Mesenchymal stem cell (in vitro differentiated cells and primary cell): Measurements from ENCODE around the gene C2CD2.

Source experiments
- DNase-seq: peaks from one replicate; pipeline ENCODE4 v3.0.0-alpha.2; 2013
- H2AFZ ChIP-seq: one replicate; pipeline ENCODE4 v1.6.1; 2013; ENCODE audit warnings: low read depth, mild to moderate bottlenecking, control low read depth, inconsistent platforms, low read length, moderate library complexity
- H2AK5ac ChIP-seq: 2 replicates; pipeline ENCODE4 v1.6.1; 2013; ENCODE audit warnings: low read length, moderate library complexity, mild to moderate bottlenecking, inconsistent platforms; ENCODE audit not compliant: severe bottlenecking
- H2BK120ac ChIP-seq: one replicate; pipeline ENCODE4 v1.6.1; 2013; ENCODE audit warnings: low read depth, mild to moderate bottlenecking, inconsistent platforms, low read length, moderate library complexity
- H2BK12ac ChIP-seq, 2 experiments: one replicate each; pipeline ENCODE4 v1.6.1; 2013; ENCODE audit warnings: inconsistent platforms in 2 of 2, low read length in 2 of 2, mild to moderate bottlenecking in 2 of 2, moderate library complexity in 2 of 2, control low read depth in 1 of 2
- H2BK15ac ChIP-seq: one replicate; pipeline ENCODE4 v1.6.1; 2013; ENCODE audit warnings: mild to moderate bottlenecking, low read depth, inconsistent platforms; ENCODE audit not compliant: poor library complexity, severe bottlenecking
- H2BK5ac ChIP-seq: 2 replicates; pipeline ENCODE4 v1.6.1; 2013; ENCODE audit warnings: low read depth, mild to moderate bottlenecking, low read length, control low read depth, inconsistent platforms; ENCODE audit not compliant: poor library complexity, severe bottlenecking
- H3K14ac ChIP-seq, 2 experiments: one replicate each; pipeline ENCODE4 v1.6.1; 2013; ENCODE audit warnings: inconsistent platforms in 2 of 2, low read length in 2 of 2, control low read depth in 1 of 2, mild to moderate bottlenecking in 1 of 2, moderate library complexity in 1 of 2
- H3K18ac ChIP-seq, 2 experiments: one replicate each; pipeline ENCODE4 v1.6.1; 2013; ENCODE audit warnings: inconsistent platforms in 2 of 2, low read length in 2 of 2, control low read depth in 1 of 2, low read depth in 1 of 2, mild to moderate bottlenecking in 1 of 2
- H3K23ac ChIP-seq, 2 experiments: one replicate each; pipeline ENCODE4 v1.6.1; 2013; ENCODE audit warnings: inconsistent platforms in 2 of 2, low read length in 2 of 2, mild to moderate bottlenecking in 2 of 2, moderate library complexity in 2 of 2, control low read depth in 1 of 2
- H3K27ac ChIP-seq: 2 replicates; pipeline ENCODE4 v1.5.1; 2013; ENCODE audit warnings: mild to moderate bottlenecking, moderate library complexity, low read length, control low read depth, inconsistent platforms; ENCODE audit not compliant: poor library complexity, severe bottlenecking
- H3K27me3 ChIP-seq, 2 experiments: 2 replicates each; pipeline versions ENCODE4 v1.6.1 to v1.7.0; 2013; ENCODE audit warnings: low read length in 2 of 2, mild to moderate bottlenecking in 2 of 2, moderate library complexity in 2 of 2, control low read depth in 1 of 2, inconsistent platforms in 1 of 2; ENCODE audit not compliant: control insufficient read depth in 1 of 2, insufficient read depth in 1 of 2
- H3K36me3 ChIP-seq, 2 experiments: 2 replicates each; pipeline versions ENCODE4 v1.6.1 to v1.7.0; 2013; ENCODE audit warnings: low read length in 2 of 2, control low read depth in 1 of 2, inconsistent platforms in 1 of 2, low read depth in 1 of 2, mild to moderate bottlenecking in 1 of 2; ENCODE audit not compliant: insufficient read depth in 2 of 2, control insufficient read depth in 1 of 2
- H3K4ac ChIP-seq, 2 experiments: one replicate each; pipeline ENCODE4 v1.6.1; 2013; ENCODE audit warnings: inconsistent platforms in 2 of 2, low read length in 2 of 2, mild to moderate bottlenecking in 2 of 2, moderate library complexity in 2 of 2, control low read depth in 1 of 2, low read depth in 1 of 2
- H3K4me1 ChIP-seq: 2 replicates; pipeline ENCODE4 v1.6.1; 2013; ENCODE audit warnings: low read depth, low read length, control low read depth; ENCODE audit not compliant: control insufficient read depth, insufficient read depth
- H3K4me2 ChIP-seq: 2 replicates; pipeline ENCODE4 v1.6.1; 2013; ENCODE audit warnings: low read length, mild to moderate bottlenecking, inconsistent platforms; ENCODE audit not compliant: poor library complexity, severe bottlenecking
- H3K4me3 ChIP-seq, 2 experiments: 2 replicates each; pipeline versions ENCODE4 v1.5.1 to v1.7.0; 2013; ENCODE audit warnings: low read length in 2 of 2, mild to moderate bottlenecking in 2 of 2, control low read depth in 1 of 2, low read depth in 1 of 2; ENCODE audit not compliant: insufficient read depth in 1 of 2
- H3K79me1 ChIP-seq: replicated peaks from 2 replicates; pipeline ENCODE4 v1.6.1; 2013; ENCODE audit warnings: mild to moderate bottlenecking, control low read depth, low read length, inconsistent platforms; ENCODE audit not compliant: poor library complexity, severe bottlenecking
- H3K9ac ChIP-seq: 2 replicates; pipeline ENCODE4 v1.7.0; 2013; ENCODE audit warnings: mild to moderate bottlenecking, low read length, moderate library complexity
- H3K9me3 ChIP-seq: 2 replicates; pipeline ENCODE4 v1.7.0; 2013; ENCODE audit warnings: mild to moderate bottlenecking, low read length; ENCODE audit not compliant: control insufficient read depth
- H4K8ac ChIP-seq: one replicate; pipeline ENCODE4 v1.6.1; 2013; ENCODE audit warnings: inconsistent platforms, mild to moderate bottlenecking, low read length, moderate library complexity
- H4K91ac ChIP-seq: one replicate; pipeline ENCODE4 v1.6.1; 2013; ENCODE audit warnings: mild to moderate bottlenecking, low read length, inconsistent platforms
- WGBS: methylation state at CpG from one replicate; pipeline ENCODE4 v1.1.7; 2013; ENCODE audit warnings: mixed read lengths; 5-methylcytosine and 5-hydroxymethylcytosine counted together

C2CD2 gene

GRCh38 chr21:41875086-41875485, 78.7 kb downstream of the C2CD2 start:
- H2BK12ac ChIP-seq, result no peak overlapping the region
- H3K4me1 ChIP-seq, result peaks cover 9% of the 10 kb centered on the region
- H2BK120ac ChIP-seq, result no peak overlapping the region
- H3K4me3 ChIP-seq, result no peak overlapping the region
- no peak overlapping the region for H3K18ac ChIP-seq
- H2AFZ ChIP-seq, result no peak overlapping the region
- no peak overlapping the region for H2AK5ac ChIP-seq
- no peak overlapping the region for H3K23ac ChIP-seq
- H3K4me2 ChIP-seq, result no peak overlapping the region
- H3K9me3 ChIP-seq, result no peaks in the 10 kb centered on the region
- no peak overlapping the region for H4K8ac ChIP-seq
- H3K14ac ChIP-seq, result no peak overlapping the region
- H3K79me1 ChIP-seq, result peaks cover 51% of the 10 kb centered on the region
- DNase-seq, result no peak
- 97% methylated on average over 8 of the region's 8 CpGs for WGBS
- no peak overlapping the region for H3K4ac ChIP-seq
- H3K27ac ChIP-seq, result no peak overlapping the region
- H2BK5ac ChIP-seq, result no peak overlapping the region
- no peak overlapping the region for H2BK15ac ChIP-seq
- no peak overlapping the region for H4K91ac ChIP-seq
- H3K36me3 ChIP-seq, result peaks cover 6 to 22% of the 10 kb centered on the region in 2 experiments
- H3K27me3 ChIP-seq, result no peaks in the 10 kb centered on the region
- H3K9ac ChIP-seq, result no peak overlapping the region

- WGBS, result 87% methylated on average over 11 of the region's 11 CpGs
- Histone ChIP-seq H3K4me1 (peaks cover 9% of the 10 kb centered on the region), H2AK5ac (no peak overlapping the region), H2BK120ac (no peak overlapping the region), H3K23ac (no peak overlapping the region), H3K4me3 (no peak overlapping the region), H3K4ac (no peak overlapping the region), H4K8ac (no peak overlapping the region), H3K36me3 (peaks cover 6 to 22% of the 10 kb centered on the region in 2 experiments), H3K4me2 (no peak overlapping the region), H4K91ac (no peak overlapping the region), H3K18ac (no peak overlapping the region), H3K9ac (no peak overlapping the region), H2BK15ac (no peak overlapping the region), H2BK12ac (no peak overlapping the region), H3K27ac (no peak overlapping the region), H3K79me1 (peaks cover 51% of the 10 kb centered on the region), H2AFZ (no peak overlapping the region), H3K27me3 (no peaks in the 10 kb centered on the region), H3K9me3 (no peaks in the 10 kb centered on the region), H2BK5ac (no peak overlapping the region), H3K14ac (no peak overlapping the region)
- DNase-seq, result no peak
Observed at GRCh38 chr21:41874611-41875010, 79.2 kb downstream of the C2CD2 start.

GRCh38 chr21:41873426-41873825, 80.4 kb downstream of the C2CD2 start:
- peaks cover 8% of the 10 kb centered on the region for H3K4me1 ChIP-seq
- no peak for DNase-seq
- H3K9me3 ChIP-seq, result no peaks in the 10 kb centered on the region
- WGBS, result 98% methylated on average over 5 of the region's 6 CpGs
- H3K27ac ChIP-seq, result no peak overlapping the region
- H4K91ac ChIP-seq, result no peak overlapping the region
- H2BK5ac ChIP-seq, result no peak overlapping the region
- H3K14ac ChIP-seq, result no peak overlapping the region
- H3K4me3 ChIP-seq, result no peak overlapping the region
- no peak overlapping the region for H3K4me2 ChIP-seq
- H2AFZ ChIP-seq, result no peak overlapping the region
- peaks cover 51% of the 10 kb centered on the region for H3K79me1 ChIP-seq
- H3K23ac ChIP-seq, result no peak overlapping the region
- no peak overlapping the region for H2AK5ac ChIP-seq
- H2BK120ac ChIP-seq, result no peak overlapping the region
- H3K4ac ChIP-seq, result no peak overlapping the region
- H3K18ac ChIP-seq, result no peak overlapping the region
- H3K27me3 ChIP-seq, result no peaks in the 10 kb centered on the region
- H2BK15ac ChIP-seq, result no peak overlapping the region
- no peak overlapping the region for H2BK12ac ChIP-seq
- no peak overlapping the region for H3K9ac ChIP-seq
- H3K36me3 ChIP-seq, result peaks cover 6 to 22% of the 10 kb centered on the region in 2 experiments
- no peak overlapping the region for H4K8ac ChIP-seq

- H4K91ac ChIP-seq, result no peak overlapping the region
- WGBS, result 92% methylated on average over 13 of the region's 13 CpGs
- no peaks in the 10 kb centered on the region for H3K27me3 ChIP-seq
- no peak overlapping the region for H2BK15ac ChIP-seq
- no peak overlapping the region for H3K4me3 ChIP-seq
- H3K4me2 ChIP-seq, result no peak overlapping the region
- H3K27ac ChIP-seq, result no peak overlapping the region
- H3K9ac ChIP-seq, result no peak overlapping the region
- H2BK120ac ChIP-seq, result no peak overlapping the region
- DNase-seq, result no peak
- H3K14ac ChIP-seq, result no peak overlapping the region
- no peak overlapping the region for H2AK5ac ChIP-seq
- H4K8ac ChIP-seq, result no peak overlapping the region
- H3K36me3 ChIP-seq, result peaks cover 6 to 22% of the 10 kb centered on the region in 2 experiments
- no peaks in the 10 kb centered on the region for H3K9me3 ChIP-seq
- peaks cover 6% of the 10 kb centered on the region for H3K4me1 ChIP-seq
- H3K23ac ChIP-seq, result no peak overlapping the region
- no peak overlapping the region for H2BK12ac ChIP-seq
- no peak overlapping the region for H2AFZ ChIP-seq
- no peak overlapping the region for H3K4ac ChIP-seq
- H2BK5ac ChIP-seq, result no peak overlapping the region
- H3K18ac ChIP-seq, result no peak overlapping the region
- peaks cover 49% of the 10 kb centered on the region for H3K79me1 ChIP-seq
Observed at GRCh38 chr21:41873005-41873404, 80.8 kb downstream of the C2CD2 start.
